ENCODE data around the gene C6orf132. TPM values are rescaled to one million over a fixed set of nuclear protein-coding genes. Genes with fewer than 3 reads are reported as not detected.
A peak's percentile ranks its signal among the peaks of the same experiment; 100 is the strongest.

Gene C6orf132
- total and polyA plus RNA-seq, 2 of the 4 experiments (the other 2 are of a cell fraction) = 0.72 to 1.7 TPM

DNA sequence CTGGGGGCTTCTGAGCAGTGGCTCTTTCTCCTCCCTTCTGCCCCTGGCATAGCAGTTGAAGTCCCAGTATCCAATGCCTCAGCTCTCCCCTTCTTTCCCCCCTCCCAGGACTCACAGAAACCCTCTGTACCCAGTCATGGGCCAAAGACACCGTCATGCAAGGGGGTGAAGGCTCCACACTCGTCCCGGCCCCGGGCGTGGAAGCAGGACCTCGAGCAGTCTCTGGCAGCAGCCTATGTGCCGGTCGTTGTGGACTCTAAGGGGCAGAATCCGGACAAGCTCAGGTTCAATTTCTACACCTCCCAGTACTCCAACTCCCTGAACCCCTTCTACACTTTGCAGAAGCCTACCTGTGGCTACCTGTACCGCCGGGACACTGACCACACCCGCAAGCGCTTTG lies 20.4 kb upstream of the C6orf132 start:
- Histone ChIP-seq H3K27me3 (ENCODE audit: control insufficient read depth, insufficient read depth, low read length) (peaks cover 7% of the 10 kb centered on the region), H4K8ac (ENCODE audit: low read depth in 2 of 2, low read length in 2 of 2) (no peak overlapping the region), H3K4me3 (ENCODE audit: insufficient read depth, low read depth, low read length) (no peak overlapping the region), H3K18ac (ENCODE audit: low read depth, low read length) (no peak overlapping the region), H4K20me1 (ENCODE audit: insufficient read depth, low read length) (no peaks in the 10 kb centered on the region), H2AK9ac (replicated peaks; ENCODE audit: low read depth, low read length, poor library complexity) (peak overlapping the region; percentile 42), H3K23ac (ENCODE audit: low read depth, low read length) (no peak overlapping the region), H3K9me1 (ENCODE audit: insufficient read depth, low read length) (no peaks in the 10 kb centered on the region), H2BK15ac (ENCODE audit: low read depth, low read length) (no peak overlapping the region), H2AFZ (replicated peaks; ENCODE audit: low read length, poor library complexity) (no peak overlapping the region), H4K5ac (ENCODE audit: low read depth, low read length) (no peak overlapping the region), H3K4me2 (ENCODE audit: low read depth, low read length) (no peak overlapping the region), H2AK5ac (ENCODE audit: low read depth, low read length) (no peak overlapping the region), H4K91ac (ENCODE audit: insufficient read depth, low read depth, low read length) (no peak overlapping the region), H3K4me1 (ENCODE audit: control insufficient read depth, insufficient read depth, low read length) (peaks cover 12% of the 10 kb centered on the region), H3K9ac (ENCODE audit: low read depth, low read length) (no peak overlapping the region), H3K56ac (ENCODE audit: extremely low read depth, insufficient read depth, low read length) (no peak overlapping the region), H3K9me3 (ENCODE audit: control insufficient read depth, insufficient read depth, low read length) (no peaks in the 10 kb centered on the region), H2BK20ac (ENCODE audit: low read depth, low read length) (peak overlapping the region; percentile 1; the same call in 1 of the 2 replicates), H3K4ac (ENCODE audit: low read depth, low read length) (no peak overlapping the region; the same call in 1 of the 2 replicates), H3K79me1 (ENCODE audit: low read depth in 1 of 2, low read length in 2 of 2) (no peaks in the 10 kb centered on the region), H3K14ac (replicated peaks; ENCODE audit: low read depth, low read length) (no peak overlapping the region), H3K27ac (ENCODE audit: insufficient read depth, low read length) (no peak overlapping the region), H2BK5ac (ENCODE audit: low read depth, low read length, poor library complexity, severe bottlenecking) (no peak overlapping the region), H2BK120ac (ENCODE audit: low read depth, low read length) (no peak overlapping the region), H3K36me3 (ENCODE audit: control insufficient read depth, insufficient read depth, low read length) (no peaks in the 10 kb centered on the region)
- BruUV-seq (replicated peaks) = no TSS peak
- DNase-seq (no peak), ATAC-seq (ENCODE audit: low read depth) (no peak)
- in situ Hi-C loops (cut with MboI; ENCODE audit: low sequenced_read_pairs) = no loop called here
- CTCF ChIA-PET = interaction anchor here (1.1 kb wide), 1 partner anchor 51 kb away, joined by 6 read pairs; no protein-coding TSS in a partner anchor
- 79% methylated on average over 6 of the region's 13 CpGs; no CpG with 5 or more reads in 1 of the 2 experiments for WGBS, 2 experiments (ENCODE audit: extremely low coverage in 2 of 2, insufficient read length in 1 of 2)
- dilution Hi-C loops (cut with HindIII; ENCODE audit: low sequenced_read_pairs, unreplicated experiment) = no loop called here
- TF ChIP-seq BHLHE40 (IDR thresholded peaks at IDR 0.05; ENCODE audit: low read depth, low read length) (no peak), NFE2L2 (IDR thresholded peaks at IDR 0.05; ENCODE audit: low read depth, low read length) (no peak), RAD21 (IDR thresholded peaks at IDR 0.05; ENCODE audit: low read length) (no peak), CHD1 (IDR thresholded peaks at IDR 0.05; ENCODE audit: low read depth, low read length) (no peak), POLR2A (IDR thresholded peaks at IDR 0.05; ENCODE audit: low read depth, low read length) (no peak), FOS (IDR thresholded peaks at IDR 0.05; ENCODE audit: low read depth, low read length) (no peak), ELK1 (IDR thresholded peaks at IDR 0.05; ENCODE audit: borderline replicate concordance, low read depth, low read length) (no peak), SMC3 (IDR thresholded peaks at IDR 0.05; ENCODE audit: low read depth, low read length) (no peak), MXI1 (IDR thresholded peaks at IDR 0.05; ENCODE audit: borderline replicate concordance, low read depth, low read length) (no peak), RCOR1 (IDR thresholded peaks at IDR 0.05; ENCODE audit: insufficient replicate concordance, low read length) (no peak)
- TF ChIP-seq, protein P1, sequence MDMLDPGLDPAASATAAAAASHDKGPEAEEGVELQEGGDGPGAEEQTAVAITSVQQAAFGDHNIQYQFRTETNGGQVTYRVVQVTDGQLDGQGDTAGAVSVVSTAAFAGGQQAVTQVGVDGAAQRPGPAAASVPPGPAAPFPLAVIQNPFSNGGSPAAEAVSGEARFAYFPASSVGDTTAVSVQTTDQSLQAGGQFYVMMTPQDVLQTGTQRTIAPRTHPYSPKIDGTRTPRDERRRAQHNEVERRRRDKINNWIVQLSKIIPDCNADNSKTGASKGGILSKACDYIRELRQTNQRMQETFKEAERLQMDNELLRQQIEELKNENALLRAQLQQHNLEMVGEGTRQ (IDR thresholded peaks at IDR 0.05; ENCODE audit: low read depth, low read length) = no peak
- POLR2A ChIA-PET (ENCODE audit: unreplicated experiment) = no interaction called here
- intact Hi-C loops (cut with micrococcal nuclease) = loop anchor here (10.0 kb wide), 1 partner anchor 378 kb away; the partner anchor contains the start of genes PRICKLE4 and TOMM6

Measured in IMR-90 (cell line).